SK-N-SH (cell line): ENCODE measurements around the gene TBC1D2.
A peak's percentile ranks its signal among the peaks of the same experiment; 100 is the strongest.

ENCODE experiments used
- GATA2 ChIP-seq: sonication (generic); formaldehyde crosslinking; IDR thresholded peaks from 2 replicates; pipeline ENCODE4 v1.5.0; 2020; ENCODE audit warnings: mild to moderate bottlenecking, missing genetic modification reagents
- NRF1 ChIP-seq: IDR thresholded peaks from 2 replicates; pipeline ENCODE4 v1.6.1; 2012; ENCODE audit warnings: low read depth, mild to moderate bottlenecking, low read length
- POLR2AphosphoS5 ChIP-seq: IDR thresholded peaks from 2 replicates; pipeline ENCODE4 v1.6.1; 2012; ENCODE audit warnings: low read depth, low read length
- TF ChIP-seq, protein P1 (sequence below): IDR thresholded peaks from 2 replicates; pipeline ENCODE4 v1.4.0; 2012; ENCODE audit warnings: low read depth, borderline replicate concordance
- TF ChIP-seq, protein P2 (sequence below): fragments of 200-600 bp; sonication (generic); IDR thresholded peaks from 2 replicates; pipeline ENCODE4 v1.6.1; 2017; ENCODE audit warnings: antibody characterized with exemption, mild to moderate bottlenecking, moderate library complexity

DNA sequence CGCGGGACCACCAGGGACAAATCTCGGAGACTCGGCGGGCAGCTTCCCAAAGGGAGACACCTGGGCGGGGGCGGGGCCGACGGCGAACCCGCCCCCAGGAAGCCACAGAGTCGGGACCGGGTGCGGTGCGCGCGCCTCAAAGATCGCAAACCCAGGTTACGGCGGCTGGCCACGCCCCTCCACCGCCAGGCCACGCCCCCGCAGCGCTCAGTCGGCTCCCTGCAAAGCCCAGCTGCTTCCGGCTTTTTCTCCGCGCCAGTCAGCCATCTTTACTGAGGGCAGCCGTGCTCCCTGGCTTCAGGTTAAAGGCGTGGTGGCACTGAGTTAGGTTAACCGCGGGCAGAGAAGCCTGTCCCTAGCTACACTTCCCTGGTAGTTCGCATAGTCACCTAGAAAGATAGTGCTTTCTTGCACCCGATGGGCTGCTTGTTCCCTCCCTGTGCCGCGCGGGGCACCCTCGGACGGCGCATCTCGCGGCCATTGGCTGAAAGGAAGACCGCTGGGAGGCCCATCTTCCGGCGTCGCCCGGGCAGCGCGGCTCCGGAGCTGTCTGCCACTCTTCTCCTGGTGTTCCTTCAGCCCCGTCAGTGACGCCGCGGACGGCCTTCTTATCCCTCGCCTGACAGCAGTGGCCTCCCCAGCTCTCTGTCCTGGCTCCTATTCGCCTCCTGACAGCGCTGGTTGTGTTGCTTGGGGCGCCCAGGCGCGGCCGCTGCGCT lies at the start of gene TBC1D2:
- TF ChIP-seq, protein P1, sequence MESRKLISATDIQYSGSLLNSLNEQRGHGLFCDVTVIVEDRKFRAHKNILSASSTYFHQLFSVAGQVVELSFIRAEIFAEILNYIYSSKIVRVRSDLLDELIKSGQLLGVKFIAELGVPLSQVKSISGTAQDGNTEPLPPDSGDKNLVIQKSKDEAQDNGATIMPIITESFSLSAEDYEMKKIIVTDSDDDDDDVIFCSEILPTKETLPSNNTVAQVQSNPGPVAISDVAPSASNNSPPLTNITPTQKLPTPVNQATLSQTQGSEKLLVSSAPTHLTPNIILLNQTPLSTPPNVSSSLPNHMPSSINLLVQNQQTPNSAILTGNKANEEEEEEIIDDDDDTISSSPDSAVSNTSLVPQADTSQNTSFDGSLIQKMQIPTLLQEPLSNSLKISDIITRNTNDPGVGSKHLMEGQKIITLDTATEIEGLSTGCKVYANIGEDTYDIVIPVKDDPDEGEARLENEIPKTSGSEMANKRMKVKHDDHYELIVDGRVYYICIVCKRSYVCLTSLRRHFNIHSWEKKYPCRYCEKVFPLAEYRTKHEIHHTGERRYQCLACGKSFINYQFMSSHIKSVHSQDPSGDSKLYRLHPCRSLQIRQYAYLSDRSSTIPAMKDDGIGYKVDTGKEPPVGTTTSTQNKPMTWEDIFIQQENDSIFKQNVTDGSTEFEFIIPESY, result no peak
- TF ChIP-seq GATA2 (CRISPR knock-in tag), result no peak
- TF ChIP-seq, protein P2, sequence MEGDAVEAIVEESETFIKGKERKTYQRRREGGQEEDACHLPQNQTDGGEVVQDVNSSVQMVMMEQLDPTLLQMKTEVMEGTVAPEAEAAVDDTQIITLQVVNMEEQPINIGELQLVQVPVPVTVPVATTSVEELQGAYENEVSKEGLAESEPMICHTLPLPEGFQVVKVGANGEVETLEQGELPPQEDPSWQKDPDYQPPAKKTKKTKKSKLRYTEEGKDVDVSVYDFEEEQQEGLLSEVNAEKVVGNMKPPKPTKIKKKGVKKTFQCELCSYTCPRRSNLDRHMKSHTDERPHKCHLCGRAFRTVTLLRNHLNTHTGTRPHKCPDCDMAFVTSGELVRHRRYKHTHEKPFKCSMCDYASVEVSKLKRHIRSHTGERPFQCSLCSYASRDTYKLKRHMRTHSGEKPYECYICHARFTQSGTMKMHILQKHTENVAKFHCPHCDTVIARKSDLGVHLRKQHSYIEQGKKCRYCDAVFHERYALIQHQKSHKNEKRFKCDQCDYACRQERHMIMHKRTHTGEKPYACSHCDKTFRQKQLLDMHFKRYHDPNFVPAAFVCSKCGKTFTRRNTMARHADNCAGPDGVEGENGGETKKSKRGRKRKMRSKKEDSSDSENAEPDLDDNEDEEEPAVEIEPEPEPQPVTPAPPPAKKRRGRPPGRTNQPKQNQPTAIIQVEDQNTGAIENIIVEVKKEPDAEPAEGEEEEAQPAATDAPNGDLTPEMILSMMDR, result peak; percentile 30; the same call in 1 of the 2 replicates
- peak; percentile 41; the same call in 1 of the 2 replicates for TF ChIP-seq NRF1
- TF ChIP-seq POLR2AphosphoS5, result peak; percentile 56; the same call in 1 of the 2 replicates
